Neural cell (in vitro differentiated cells): ENCODE measurements around the gene NPAS3. TPM values are rescaled to one million over a fixed set of nuclear protein-coding genes. Genes with fewer than 3 reads are reported as not detected.

Experiments used
- H2AFZ ChIP-seq: fragments of 200-600, 300-800 bp; sonication (generic), shearing (Covaris generic); 2 replicates; pipeline ENCODE4 v1.6.0; 2014; ENCODE audit warnings: low read depth, mild to moderate bottlenecking, antibody characterized with exemption, low read length, moderate library complexity
- H3F3A ChIP-seq: fragments of 200-600 bp; shearing (Covaris generic); 2 replicates; pipeline ENCODE4 v1.6.1; 2016; ENCODE audit warnings: mild to moderate bottlenecking, moderate library complexity, mixed read lengths, antibody characterized with exemption, low read length; ENCODE audit not compliant: insufficient read depth, poor library complexity, severe bottlenecking
- H3K27ac ChIP-seq: fragments of 200-600, 300-800 bp; sonication (generic), shearing (Covaris generic); 2 replicates; pipeline ENCODE4 v1.5.1; 2014; ENCODE audit warnings: mild to moderate bottlenecking, low read length, moderate library complexity
- H3K27me3 ChIP-seq: fragments of 300-800, 200-600 bp; sonication (generic), shearing (Covaris generic); 2 replicates; pipeline ENCODE4 v1.6.0; 2014; ENCODE audit warnings: mild to moderate bottlenecking, low read depth, low read length, moderate library complexity; ENCODE audit not compliant: insufficient read depth
- H3K36me3 ChIP-seq: fragments of 300-800, 200-600 bp; sonication (generic), shearing (Covaris generic); 2 replicates; pipeline ENCODE4 v1.5.1; 2014; ENCODE audit warnings: mild to moderate bottlenecking, antibody characterized with exemption, low read length, moderate library complexity; ENCODE audit not compliant: insufficient read depth
- H3K4me2 ChIP-seq: fragments of 300-800, 200-600 bp; sonication (generic), shearing (Covaris generic); 2 replicates; pipeline ENCODE4 v1.6.0; 2014; ENCODE audit warnings: mild to moderate bottlenecking, low read length
- H3K4me3 ChIP-seq: fragments of 300-800, 200-600 bp; sonication (generic), shearing (Covaris generic); 2 replicates; pipeline ENCODE4 v1.5.1; 2014; ENCODE audit warnings: mild to moderate bottlenecking, low read length, moderate library complexity
- H3K79me2 ChIP-seq: fragments of 200-600 bp; shearing (Covaris generic); replicated peaks from 2 replicates; pipeline ENCODE4 v1.6.0; 2014; ENCODE audit warnings: mild to moderate bottlenecking, low read length, moderate library complexity; ENCODE audit not compliant: insufficient read depth
- H3K9ac ChIP-seq: fragments of 300-800, 200-600 bp; sonication (generic), shearing (Covaris generic); 2 replicates; pipeline ENCODE4 v1.6.1; 2016; ENCODE audit warnings: mild to moderate bottlenecking, low read length, mixed read lengths
- H3K9me2 ChIP-seq: fragments of 200-600 bp; shearing (Covaris generic); 2 replicates; pipeline ENCODE4 v1.6.1; 2016; ENCODE audit warnings: mild to moderate bottlenecking, low read length, mixed read lengths; ENCODE audit not compliant: insufficient read depth
- H3K9me3 ChIP-seq: fragments of 200-600, 300-800 bp; sonication (generic), shearing (Covaris generic); 2 replicates; pipeline ENCODE4 v1.6.1; 2016; ENCODE audit warnings: mild to moderate bottlenecking, mixed run types, low read length, moderate library complexity, mixed read lengths
- H4K20me1 ChIP-seq: fragments of 200-600 bp; shearing (Covaris generic); 2 replicates; pipeline ENCODE4 v1.6.1; 2016; ENCODE audit warnings: mild to moderate bottlenecking, mixed run types; ENCODE audit not compliant: insufficient read depth
- EP300 ChIP-seq: fragments of 450-650 bp; conservative IDR thresholded peaks from 2 replicates; pipeline ENCODE4 v1.6.1; 2014; ENCODE audit warnings: antibody characterized with exemption, mild to moderate bottlenecking, moderate library complexity; ENCODE audit not compliant: poor library complexity, severe bottlenecking
- EZH2 ChIP-seq: fragments of 200-600, 300-800 bp; shearing (Covaris generic), sonication (generic); IDR thresholded peaks from 2 replicates; pipeline ENCODE4 v1.6.1; 2014; ENCODE audit warnings: antibody characterized with exemption, low read length, borderline replicate concordance, mild to moderate bottlenecking; ENCODE audit not compliant: insufficient read depth, poor library complexity, severe bottlenecking
- MXI1 ChIP-seq: fragments of 450-650 bp; conservative IDR thresholded peaks from 2 replicates; pipeline ENCODE4 v1.6.1; 2014; ENCODE audit warnings: antibody characterized with exemption, mild to moderate bottlenecking; ENCODE audit not compliant: poor library complexity, severe bottlenecking
- POLR2AphosphoS5 ChIP-seq: IDR thresholded peaks from 2 replicates; pipeline ENCODE4 v1.6.1; 2012
- RAD21 ChIP-seq: fragments of 450-650 bp; conservative IDR thresholded peaks from 2 replicates; pipeline ENCODE4 v1.6.1; 2014; ENCODE audit warnings: antibody characterized with exemption, mild to moderate bottlenecking, moderate library complexity
- SMC3 ChIP-seq: fragments of 450-650 bp; conservative IDR thresholded peaks from 2 replicates; pipeline ENCODE4 v1.6.1; 2014; ENCODE audit warnings: antibody characterized with exemption, mild to moderate bottlenecking, moderate library complexity; ENCODE audit not compliant: poor library complexity
- TAF1 ChIP-seq: IDR thresholded peaks from 2 replicates; pipeline ENCODE4 v1.6.1; 2012; ENCODE audit warnings: low read depth
- polyA plus RNA-seq: library from polyadenylated mRNA; depleted of rRNA; stranded (reverse); fragments of >200 nt; gene quantifications from 2 replicates; pipeline ENCODE4 v1.2.3, GENCODE V29; 2014
- TF ChIP-seq, protein P1 (sequence below): IDR thresholded peaks from 2 replicates; pipeline ENCODE4 v1.6.1; 2012; ENCODE audit warnings: borderline replicate concordance
- TF ChIP-seq, protein P2 (sequence below): fragments of 450-650 bp; IDR thresholded peaks from 2 replicates; pipeline ENCODE4 v1.5.1; 2014; ENCODE audit warnings: antibody characterized with exemption, mild to moderate bottlenecking, moderate library complexity; ENCODE audit not compliant: poor library complexity, severe bottlenecking

NPAS3 gene
- polyA plus RNA-seq, 1 donor from 2014 or later: 1.3 TPM

DNA sequence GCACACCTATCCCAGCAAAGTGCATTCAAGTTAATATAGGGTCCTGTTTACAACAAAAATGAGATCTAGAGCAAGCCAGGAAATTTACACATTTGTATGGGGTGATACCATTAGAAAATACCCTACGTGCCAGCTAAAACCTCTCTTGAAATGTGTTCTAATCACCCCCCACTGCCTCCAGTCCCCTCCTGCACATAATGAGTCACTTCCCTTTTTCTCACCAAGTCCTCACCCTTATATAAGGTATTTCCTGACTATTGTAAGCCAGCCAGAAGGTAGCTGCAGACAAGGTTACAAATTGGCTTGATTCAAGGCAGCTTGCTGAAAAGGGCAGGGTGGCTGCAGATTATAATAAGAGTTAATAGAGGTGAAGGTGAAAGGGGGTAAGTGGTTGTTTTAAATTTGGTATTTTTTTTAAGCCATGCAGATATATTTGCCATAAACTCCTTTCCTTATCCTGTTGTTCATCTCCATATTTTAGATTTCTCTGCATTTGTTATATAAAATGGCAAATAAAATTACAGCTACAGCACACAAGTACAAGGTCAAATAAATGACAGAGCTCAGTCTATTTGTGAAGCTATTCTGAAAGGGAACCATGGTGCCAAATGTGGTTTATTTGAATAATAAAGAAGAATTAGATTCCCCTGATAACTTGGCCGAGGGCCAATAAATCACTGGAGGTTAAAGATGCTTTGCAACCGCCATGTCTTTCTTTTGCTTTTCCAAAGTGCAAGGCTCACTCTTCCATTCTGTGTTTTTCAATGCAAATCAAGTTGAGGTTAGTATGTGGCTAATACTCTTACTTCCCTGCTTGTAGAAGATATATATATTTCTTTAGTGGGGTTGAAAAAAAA, 626.3 kb downstream of the NPAS3 start:
- no peaks in the 10 kb centered on the region for H3K27me3 ChIP-seq
- H3K9ac ChIP-seq: no peak overlapping the region
- H3K4me3 ChIP-seq: no peak overlapping the region
- H3K36me3 ChIP-seq: no peaks in the 10 kb centered on the region
- H4K20me1 ChIP-seq: no peaks in the 10 kb centered on the region
- H3K9me3 ChIP-seq: no peaks in the 10 kb centered on the region
- no peak overlapping the region for H3K4me2 ChIP-seq
- no peaks in the 10 kb centered on the region for H3K79me2 ChIP-seq
- H3F3A ChIP-seq: no peaks in the 10 kb centered on the region
- H3K27ac ChIP-seq: no peak overlapping the region
- TF ChIP-seq RAD21 (no peak), EP300 (no peak), EZH2 (no peak), SMC3 (no peak), MXI1 (no peak)
- no peak overlapping the region for H2AFZ ChIP-seq
- no peaks in the 10 kb centered on the region for H3K9me2 ChIP-seq

DNA sequence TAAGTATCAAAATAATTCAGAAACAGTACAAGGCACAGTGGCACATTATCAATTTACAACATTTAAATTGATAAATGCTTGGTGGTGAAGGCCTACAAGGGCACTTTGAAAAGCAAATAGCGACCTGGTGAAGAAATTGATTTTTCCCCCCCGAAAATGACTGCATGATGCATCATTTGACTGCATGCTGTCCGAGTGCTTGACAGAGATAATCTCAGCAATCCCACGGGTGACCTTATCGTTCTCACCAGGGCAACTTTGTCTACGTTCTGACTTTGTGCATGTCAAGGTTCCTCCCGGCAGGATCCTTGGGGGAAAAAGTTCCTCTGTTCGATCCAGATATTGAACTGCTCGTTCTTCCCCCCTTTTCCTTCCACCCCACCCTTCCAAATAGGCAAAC, 627.4 kb downstream of the NPAS3 start:
- H3K9me3 ChIP-seq: no peaks in the 10 kb centered on the region
- TF ChIP-seq SMC3: no peak
- no peak for TF ChIP-seq MXI1
- TF ChIP-seq, protein P1, sequence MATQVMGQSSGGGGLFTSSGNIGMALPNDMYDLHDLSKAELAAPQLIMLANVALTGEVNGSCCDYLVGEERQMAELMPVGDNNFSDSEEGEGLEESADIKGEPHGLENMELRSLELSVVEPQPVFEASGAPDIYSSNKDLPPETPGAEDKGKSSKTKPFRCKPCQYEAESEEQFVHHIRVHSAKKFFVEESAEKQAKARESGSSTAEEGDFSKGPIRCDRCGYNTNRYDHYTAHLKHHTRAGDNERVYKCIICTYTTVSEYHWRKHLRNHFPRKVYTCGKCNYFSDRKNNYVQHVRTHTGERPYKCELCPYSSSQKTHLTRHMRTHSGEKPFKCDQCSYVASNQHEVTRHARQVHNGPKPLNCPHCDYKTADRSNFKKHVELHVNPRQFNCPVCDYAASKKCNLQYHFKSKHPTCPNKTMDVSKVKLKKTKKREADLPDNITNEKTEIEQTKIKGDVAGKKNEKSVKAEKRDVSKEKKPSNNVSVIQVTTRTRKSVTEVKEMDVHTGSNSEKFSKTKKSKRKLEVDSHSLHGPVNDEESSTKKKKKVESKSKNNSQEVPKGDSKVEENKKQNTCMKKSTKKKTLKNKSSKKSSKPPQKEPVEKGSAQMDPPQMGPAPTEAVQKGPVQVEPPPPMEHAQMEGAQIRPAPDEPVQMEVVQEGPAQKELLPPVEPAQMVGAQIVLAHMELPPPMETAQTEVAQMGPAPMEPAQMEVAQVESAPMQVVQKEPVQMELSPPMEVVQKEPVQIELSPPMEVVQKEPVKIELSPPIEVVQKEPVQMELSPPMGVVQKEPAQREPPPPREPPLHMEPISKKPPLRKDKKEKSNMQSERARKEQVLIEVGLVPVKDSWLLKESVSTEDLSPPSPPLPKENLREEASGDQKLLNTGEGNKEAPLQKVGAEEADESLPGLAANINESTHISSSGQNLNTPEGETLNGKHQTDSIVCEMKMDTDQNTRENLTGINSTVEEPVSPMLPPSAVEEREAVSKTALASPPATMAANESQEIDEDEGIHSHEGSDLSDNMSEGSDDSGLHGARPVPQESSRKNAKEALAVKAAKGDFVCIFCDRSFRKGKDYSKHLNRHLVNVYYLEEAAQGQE: no peak
- TF ChIP-seq EZH2: no peak
- no peak for TF ChIP-seq POLR2AphosphoS5
- no peak for TF ChIP-seq TAF1
- TF ChIP-seq, protein P2, sequence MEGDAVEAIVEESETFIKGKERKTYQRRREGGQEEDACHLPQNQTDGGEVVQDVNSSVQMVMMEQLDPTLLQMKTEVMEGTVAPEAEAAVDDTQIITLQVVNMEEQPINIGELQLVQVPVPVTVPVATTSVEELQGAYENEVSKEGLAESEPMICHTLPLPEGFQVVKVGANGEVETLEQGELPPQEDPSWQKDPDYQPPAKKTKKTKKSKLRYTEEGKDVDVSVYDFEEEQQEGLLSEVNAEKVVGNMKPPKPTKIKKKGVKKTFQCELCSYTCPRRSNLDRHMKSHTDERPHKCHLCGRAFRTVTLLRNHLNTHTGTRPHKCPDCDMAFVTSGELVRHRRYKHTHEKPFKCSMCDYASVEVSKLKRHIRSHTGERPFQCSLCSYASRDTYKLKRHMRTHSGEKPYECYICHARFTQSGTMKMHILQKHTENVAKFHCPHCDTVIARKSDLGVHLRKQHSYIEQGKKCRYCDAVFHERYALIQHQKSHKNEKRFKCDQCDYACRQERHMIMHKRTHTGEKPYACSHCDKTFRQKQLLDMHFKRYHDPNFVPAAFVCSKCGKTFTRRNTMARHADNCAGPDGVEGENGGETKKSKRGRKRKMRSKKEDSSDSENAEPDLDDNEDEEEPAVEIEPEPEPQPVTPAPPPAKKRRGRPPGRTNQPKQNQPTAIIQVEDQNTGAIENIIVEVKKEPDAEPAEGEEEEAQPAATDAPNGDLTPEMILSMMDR: no peak
- TF ChIP-seq EP300: no peak
- no peak for TF ChIP-seq RAD21
- no peaks in the 10 kb centered on the region for H3K79me2 ChIP-seq

More for the DNA sequence above, 627.4 kb downstream of the NPAS3 start:
- no peaks in the 10 kb centered on the region for H3K36me3 ChIP-seq
- H3F3A ChIP-seq: no peaks in the 10 kb centered on the region
- H3K4me3 ChIP-seq: no peak overlapping the region
- no peaks in the 10 kb centered on the region for H3K9me2 ChIP-seq
- H3K27me3 ChIP-seq: no peaks in the 10 kb centered on the region
- no peak overlapping the region for H3K4me2 ChIP-seq
- H4K20me1 ChIP-seq: no peaks in the 10 kb centered on the region
- no peak overlapping the region for H2AFZ ChIP-seq
- H3K9ac ChIP-seq: no peak overlapping the region
- no peak overlapping the region for H3K27ac ChIP-seq
